Measurements from ENCODE around the gene ALOX5AP. TPM values are rescaled to one million over a fixed set of nuclear protein-coding genes. Genes with fewer than 3 reads are reported as not detected.

The ALOX5AP gene
- total and polyA plus RNA-seq, 9 of the 15 experiments (the other 6 are each of a cell fraction or from before 2014, with no cell fraction given): 0.31 TPM; not detected in 8

DNA sequence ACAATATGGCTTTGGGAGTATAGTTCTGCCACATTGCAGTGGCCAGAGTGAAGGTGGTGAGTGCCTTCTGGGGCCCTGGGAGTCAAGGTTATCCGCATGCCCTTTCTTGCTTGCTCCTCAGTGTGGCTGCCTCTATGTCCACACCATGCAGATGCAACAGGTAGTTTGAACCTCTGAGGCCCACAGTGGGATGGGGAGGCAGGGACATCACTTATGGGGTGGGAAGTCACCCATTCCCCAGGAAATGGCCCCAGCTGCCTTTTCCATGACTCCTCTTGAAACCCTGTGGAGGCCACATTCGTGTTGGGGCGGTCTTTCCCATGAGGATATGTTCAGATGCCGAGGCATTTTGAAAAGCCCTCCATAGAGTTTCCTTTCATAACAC is 20.0 kb upstream of the ALOX5AP start (continued):
- TF ChIP-seq, protein P1, sequence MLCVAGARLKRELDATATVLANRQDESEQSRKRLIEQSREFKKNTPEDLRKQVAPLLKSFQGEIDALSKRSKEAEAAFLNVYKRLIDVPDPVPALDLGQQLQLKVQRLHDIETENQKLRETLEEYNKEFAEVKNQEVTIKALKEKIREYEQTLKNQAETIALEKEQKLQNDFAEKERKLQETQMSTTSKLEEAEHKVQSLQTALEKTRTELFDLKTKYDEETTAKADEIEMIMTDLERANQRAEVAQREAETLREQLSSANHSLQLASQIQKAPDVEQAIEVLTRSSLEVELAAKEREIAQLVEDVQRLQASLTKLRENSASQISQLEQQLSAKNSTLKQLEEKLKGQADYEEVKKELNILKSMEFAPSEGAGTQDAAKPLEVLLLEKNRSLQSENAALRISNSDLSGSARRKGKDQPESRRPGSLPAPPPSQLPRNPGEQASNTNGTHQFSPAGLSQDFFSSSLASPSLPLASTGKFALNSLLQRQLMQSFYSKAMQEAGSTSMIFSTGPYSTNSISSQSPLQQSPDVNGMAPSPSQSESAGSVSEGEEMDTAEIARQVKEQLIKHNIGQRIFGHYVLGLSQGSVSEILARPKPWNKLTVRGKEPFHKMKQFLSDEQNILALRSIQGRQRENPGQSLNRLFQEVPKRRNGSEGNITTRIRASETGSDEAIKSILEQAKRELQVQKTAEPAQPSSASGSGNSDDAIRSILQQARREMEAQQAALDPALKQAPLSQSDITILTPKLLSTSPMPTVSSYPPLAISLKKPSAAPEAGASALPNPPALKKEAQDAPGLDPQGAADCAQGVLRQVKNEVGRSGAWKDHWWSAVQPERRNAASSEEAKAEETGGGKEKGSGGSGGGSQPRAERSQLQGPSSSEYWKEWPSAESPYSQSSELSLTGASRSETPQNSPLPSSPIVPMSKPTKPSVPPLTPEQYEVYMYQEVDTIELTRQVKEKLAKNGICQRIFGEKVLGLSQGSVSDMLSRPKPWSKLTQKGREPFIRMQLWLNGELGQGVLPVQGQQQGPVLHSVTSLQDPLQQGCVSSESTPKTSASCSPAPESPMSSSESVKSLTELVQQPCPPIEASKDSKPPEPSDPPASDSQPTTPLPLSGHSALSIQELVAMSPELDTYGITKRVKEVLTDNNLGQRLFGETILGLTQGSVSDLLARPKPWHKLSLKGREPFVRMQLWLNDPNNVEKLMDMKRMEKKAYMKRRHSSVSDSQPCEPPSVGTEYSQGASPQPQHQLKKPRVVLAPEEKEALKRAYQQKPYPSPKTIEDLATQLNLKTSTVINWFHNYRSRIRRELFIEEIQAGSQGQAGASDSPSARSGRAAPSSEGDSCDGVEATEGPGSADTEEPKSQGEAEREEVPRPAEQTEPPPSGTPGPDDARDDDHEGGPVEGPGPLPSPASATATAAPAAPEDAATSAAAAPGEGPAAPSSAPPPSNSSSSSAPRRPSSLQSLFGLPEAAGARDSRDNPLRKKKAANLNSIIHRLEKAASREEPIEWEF (CRISPR knock-in tag; IDR thresholded peaks at IDR 0.05): no peak
- TF ChIP-seq, protein P2, sequence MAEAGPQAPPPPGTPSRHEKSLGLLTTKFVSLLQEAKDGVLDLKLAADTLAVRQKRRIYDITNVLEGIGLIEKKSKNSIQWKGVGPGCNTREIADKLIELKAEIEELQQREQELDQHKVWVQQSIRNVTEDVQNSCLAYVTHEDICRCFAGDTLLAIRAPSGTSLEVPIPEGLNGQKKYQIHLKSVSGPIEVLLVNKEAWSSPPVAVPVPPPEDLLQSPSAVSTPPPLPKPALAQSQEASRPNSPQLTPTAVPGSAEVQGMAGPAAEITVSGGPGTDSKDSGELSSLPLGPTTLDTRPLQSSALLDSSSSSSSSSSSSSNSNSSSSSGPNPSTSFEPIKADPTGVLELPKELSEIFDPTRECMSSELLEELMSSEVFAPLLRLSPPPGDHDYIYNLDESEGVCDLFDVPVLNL (CRISPR knock-in tag; IDR thresholded peaks at IDR 0.05; ENCODE audit: low read depth): no peak
- TF ChIP-seq MIER1 (IDR thresholded peaks at IDR 0.05; ENCODE audit: low read depth): no peak
- no peak for TF ChIP-seq SAP30 (IDR thresholded peaks at IDR 0.05; ENCODE audit: borderline replicate concordance, insufficient read depth, low read depth, low read length, poor library complexity, severe bottlenecking)

Measured in K562 (cell line).